IPS-20b (cell line): ENCODE results near the gene C10orf95.

Source experiments
- H3K27ac ChIP-seq: one replicate; pipeline ENCODE4 v1.5.1; 2013; ENCODE audit warnings: low read length
- H3K27me3 ChIP-seq: 2 replicates; pipeline ENCODE4 v1.6.1; 2013; ENCODE audit warnings: mild to moderate bottlenecking, low read length, inconsistent platforms; ENCODE audit not compliant: insufficient read depth
- H3K36me3 ChIP-seq: 2 replicates; pipeline ENCODE4 v1.6.1; 2013; ENCODE audit warnings: low read depth, mild to moderate bottlenecking, inconsistent platforms, low read length, moderate library complexity; ENCODE audit not compliant: insufficient read depth
- H3K4me1 ChIP-seq: 2 replicates; pipeline ENCODE4 v1.6.1; 2013; ENCODE audit warnings: mild to moderate bottlenecking, control low read depth, inconsistent platforms, low read length, moderate library complexity; ENCODE audit not compliant: insufficient read depth
- H3K4me3 ChIP-seq: 2 replicates; pipeline ENCODE4 v1.5.1; 2013; ENCODE audit warnings: mild to moderate bottlenecking, low read length, inconsistent platforms
- H3K9ac ChIP-seq: 2 replicates; pipeline ENCODE4 v1.6.1; 2013; ENCODE audit warnings: low read depth, mild to moderate bottlenecking, inconsistent platforms, low read length, moderate library complexity
- H3K9me3 ChIP-seq: 2 replicates; pipeline ENCODE4 v1.6.1; 2013; ENCODE audit warnings: mild to moderate bottlenecking, low read depth, low read length, inconsistent platforms; ENCODE audit not compliant: insufficient read depth

The C10orf95 gene

DNA sequence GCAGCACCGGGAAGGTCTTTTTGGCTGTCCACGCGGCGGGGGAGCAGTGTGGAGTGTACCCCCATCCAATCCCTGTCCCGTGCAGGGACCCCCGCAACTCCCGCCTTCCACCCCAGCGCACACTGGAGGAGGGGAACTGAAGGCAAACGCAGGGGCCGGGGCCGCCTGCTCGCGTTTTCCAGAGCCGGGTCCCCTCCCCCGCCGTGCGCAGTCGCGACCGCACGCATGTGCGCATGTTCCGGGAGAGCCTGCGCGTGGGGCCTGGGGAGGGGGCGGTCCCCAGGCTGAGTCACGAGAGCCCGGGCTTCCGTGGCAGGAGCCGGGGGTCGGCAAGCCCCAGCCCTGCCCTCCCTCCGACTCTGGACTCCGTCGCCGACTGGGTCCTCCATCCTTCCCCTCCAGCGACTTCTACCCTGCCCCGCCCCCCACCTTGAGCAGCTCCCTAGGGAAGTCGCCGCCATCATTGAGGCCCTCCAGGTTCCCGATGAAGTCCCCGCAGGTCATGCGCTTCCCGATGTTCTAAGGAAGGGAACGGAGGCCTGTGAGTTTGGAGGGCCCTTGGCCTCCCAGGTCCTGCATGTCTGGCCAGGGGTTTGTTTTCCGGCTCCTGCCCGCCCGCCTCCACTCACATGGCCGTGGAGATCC, 40.8 kb downstream of the C10orf95 start:
- Histone ChIP-seq H3K36me3 (no peaks in the 10 kb centered on the region), H3K4me3 (peak overlapping the region; percentile 63), H3K27me3 (peaks cover 79% of the 10 kb centered on the region), H3K9ac (peak overlapping the region; percentile 35; the same call in 1 of the 2 replicates), H3K4me1 (peaks cover 6% of the 10 kb centered on the region), H3K27ac (no peak overlapping the region), H3K9me3 (no peaks in the 10 kb centered on the region)

DNA sequence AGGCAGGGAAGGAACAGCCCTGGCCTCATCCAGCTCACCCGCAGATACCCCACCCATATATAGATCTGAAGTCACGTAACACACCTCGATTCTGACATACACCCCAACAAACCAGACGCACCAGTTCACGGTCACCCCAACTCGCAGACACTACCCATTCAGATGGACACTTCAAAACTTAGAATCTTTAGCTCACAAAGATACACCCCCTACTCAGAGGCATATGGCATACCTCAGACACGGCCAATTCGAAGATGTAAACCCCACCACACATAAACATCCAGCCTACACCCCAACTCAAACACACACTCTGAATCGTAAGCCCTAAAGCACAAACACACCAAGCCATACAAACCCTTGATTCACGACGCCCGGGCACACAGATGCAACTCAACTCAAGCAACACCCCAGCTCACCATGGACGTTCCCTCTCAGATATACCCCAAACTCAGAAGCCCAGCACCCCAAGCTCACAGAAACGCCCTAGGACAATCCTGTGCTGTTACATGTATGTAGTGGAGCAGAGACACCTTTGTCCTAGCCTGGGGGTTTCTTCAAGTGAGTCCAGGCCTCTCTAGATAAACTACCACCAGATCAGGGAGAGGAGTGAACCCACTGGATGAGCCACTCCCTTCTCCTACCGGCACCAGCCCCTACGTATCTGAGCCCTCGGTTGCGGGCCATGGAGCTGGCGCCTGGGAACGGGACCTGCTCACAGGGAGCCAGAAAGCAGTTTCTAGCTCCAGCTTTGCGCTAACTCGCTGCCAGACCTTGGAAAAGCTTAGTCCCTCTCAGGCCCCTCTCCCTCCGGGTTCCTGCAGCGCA, 41.5 kb downstream of the C10orf95 start:
- H3K9ac ChIP-seq = peak overlapping the region; percentile 33; the same call in 1 of the 2 replicates
- peak overlapping the region; percentile 63; the same call in 1 of the 2 replicates for H3K4me3 ChIP-seq
- no peaks in the 10 kb centered on the region for H3K9me3 ChIP-seq
- H3K27ac ChIP-seq = no peak overlapping the region
- peaks cover 76% of the 10 kb centered on the region for H3K27me3 ChIP-seq
- H3K36me3 ChIP-seq = no peaks in the 10 kb centered on the region
- H3K4me1 ChIP-seq = peaks cover 6% of the 10 kb centered on the region

GRCh38 chr10:102408728-102409603, 42.4 kb downstream of the C10orf95 start:
- Histone ChIP-seq H3K27me3 (peaks cover 76% of the 10 kb centered on the region), H3K36me3 (no peaks in the 10 kb centered on the region), H3K9me3 (no peaks in the 10 kb centered on the region), H3K27ac (no peak overlapping the region), H3K4me3 (peak overlapping the region; percentile 66; the same call in 1 of the 2 replicates), H3K4me1 (peaks cover 6% of the 10 kb centered on the region), H3K9ac (no peak overlapping the region)

DNA sequence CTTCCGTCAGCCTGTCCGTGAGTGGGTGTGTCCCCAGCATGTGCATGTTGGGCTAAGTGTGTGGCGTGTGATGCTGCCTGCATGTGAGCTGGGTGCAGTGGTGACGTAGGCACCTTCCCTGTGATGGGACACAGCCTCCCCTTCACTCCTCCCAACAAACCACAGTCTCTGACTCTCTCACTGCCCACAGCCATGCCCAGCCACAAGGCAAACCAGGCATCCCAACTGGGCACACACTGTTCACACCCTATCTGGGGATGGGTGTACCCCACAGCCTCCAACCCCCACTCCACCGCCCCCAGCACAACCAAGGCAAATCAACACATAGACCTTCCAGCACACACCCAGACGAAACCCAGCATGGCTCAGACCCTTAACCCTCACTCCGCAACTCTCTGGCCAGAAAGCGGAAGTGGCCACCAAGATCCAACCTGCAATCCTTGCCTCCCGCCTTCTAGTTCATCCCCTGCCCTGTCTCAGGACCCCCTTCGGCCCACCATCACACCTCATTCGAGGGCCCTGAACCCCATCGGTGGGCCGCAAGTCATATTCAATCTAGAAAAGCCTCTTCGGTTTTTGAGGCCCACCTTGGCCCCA, 43.1 kb downstream of the C10orf95 start:
- Histone ChIP-seq H3K27ac (no peak overlapping the region), H3K36me3 (no peaks in the 10 kb centered on the region), H3K27me3 (peaks cover 72% of the 10 kb centered on the region), H3K4me3 (peak overlapping the region; percentile 66; the same call in 1 of the 2 replicates), H3K4me1 (peaks cover 1% of the 10 kb centered on the region), H3K9me3 (no peaks in the 10 kb centered on the region), H3K9ac (no peak overlapping the region)

- peaks cover 66% of the 10 kb centered on the region for H3K27me3 ChIP-seq
- no peaks in the 10 kb centered on the region for H3K9me3 ChIP-seq
- H3K4me1 ChIP-seq = no peaks in the 10 kb centered on the region; the same call in 1 of the 2 replicates
- H3K9ac ChIP-seq = no peak overlapping the region
- H3K27ac ChIP-seq = no peak overlapping the region
- no peaks in the 10 kb centered on the region for H3K36me3 ChIP-seq
- H3K4me3 ChIP-seq = no peak overlapping the region
These were observed 43.8 kb downstream of the C10orf95 start for GRCh38 chr10:102407425-102408130.

DNA sequence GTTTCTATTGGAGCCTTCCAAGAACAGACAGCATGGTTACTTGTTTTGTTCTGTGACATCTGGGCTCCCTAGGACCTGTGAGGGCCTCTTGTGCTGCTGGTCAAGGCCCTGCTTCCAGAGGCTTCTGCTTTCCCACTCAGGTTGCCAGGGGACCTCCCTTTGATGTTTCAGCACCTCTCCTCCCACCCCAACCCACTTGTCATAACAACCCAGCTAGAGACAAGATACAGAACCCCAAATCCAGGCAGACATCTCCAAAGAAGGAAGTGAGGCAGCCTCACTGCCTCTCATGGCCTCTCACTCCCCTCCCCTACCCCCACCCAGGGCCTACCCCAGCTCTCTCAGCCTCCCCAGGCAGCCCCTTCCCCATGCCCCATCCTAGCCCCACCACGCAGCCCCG, 44.5 kb downstream of the C10orf95 start:
- no peak overlapping the region for H3K9ac ChIP-seq
- H3K4me3 ChIP-seq = no peak overlapping the region
- peaks cover 58% of the 10 kb centered on the region for H3K27me3 ChIP-seq
- H3K27ac ChIP-seq = no peak overlapping the region
- H3K36me3 ChIP-seq = peaks cover under 1% of the 10 kb centered on the region; the same call in 1 of the 2 replicates
- H3K4me1 ChIP-seq = no peaks in the 10 kb centered on the region; the same call in 1 of the 2 replicates
- no peaks in the 10 kb centered on the region for H3K9me3 ChIP-seq

DNA sequence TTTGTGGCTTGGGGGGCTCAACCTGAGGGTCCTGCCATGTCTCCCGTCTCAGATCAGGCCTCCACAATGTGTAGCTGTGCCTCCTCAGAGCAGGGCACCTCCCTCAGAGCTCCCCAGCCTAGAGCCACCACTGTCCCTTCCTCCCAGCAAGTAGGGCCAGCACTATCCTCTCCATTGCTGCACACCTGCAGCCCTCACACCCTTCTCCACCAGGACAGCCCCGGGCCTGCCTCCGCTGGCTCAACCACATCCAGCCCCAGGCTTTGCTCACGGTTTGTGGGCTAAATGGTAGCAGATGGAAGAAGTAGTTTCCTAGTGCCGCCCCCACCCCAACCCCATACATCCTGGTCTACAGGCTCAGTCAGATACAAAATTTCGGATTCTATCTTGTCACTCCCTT, 45.7 kb downstream of the C10orf95 start:
- Histone ChIP-seq H3K9ac (no peak overlapping the region), H3K27ac (no peak overlapping the region), H3K36me3 (peaks cover 11% of the 10 kb centered on the region)

GRCh38 chr10:102405108-102405571, 46.2 kb downstream of the C10orf95 start:
- Histone ChIP-seq H3K9me3 (no peaks in the 10 kb centered on the region), H3K9ac (no peak overlapping the region), H3K4me1 (no peaks in the 10 kb centered on the region; the same call in 1 of the 2 replicates), H3K4me3 (no peak overlapping the region), H3K36me3 (peaks cover 11% of the 10 kb centered on the region), H3K27ac (no peak overlapping the region), H3K27me3 (peaks cover 43% of the 10 kb centered on the region)

More for the DNA sequence above, 45.7 kb downstream of the C10orf95 start:
- Histone ChIP-seq H3K4me1 (no peaks in the 10 kb centered on the region; the same call in 1 of the 2 replicates), H3K9me3 (no peaks in the 10 kb centered on the region), H3K27me3 (peaks cover 46% of the 10 kb centered on the region), H3K4me3 (no peak overlapping the region)

DNA sequence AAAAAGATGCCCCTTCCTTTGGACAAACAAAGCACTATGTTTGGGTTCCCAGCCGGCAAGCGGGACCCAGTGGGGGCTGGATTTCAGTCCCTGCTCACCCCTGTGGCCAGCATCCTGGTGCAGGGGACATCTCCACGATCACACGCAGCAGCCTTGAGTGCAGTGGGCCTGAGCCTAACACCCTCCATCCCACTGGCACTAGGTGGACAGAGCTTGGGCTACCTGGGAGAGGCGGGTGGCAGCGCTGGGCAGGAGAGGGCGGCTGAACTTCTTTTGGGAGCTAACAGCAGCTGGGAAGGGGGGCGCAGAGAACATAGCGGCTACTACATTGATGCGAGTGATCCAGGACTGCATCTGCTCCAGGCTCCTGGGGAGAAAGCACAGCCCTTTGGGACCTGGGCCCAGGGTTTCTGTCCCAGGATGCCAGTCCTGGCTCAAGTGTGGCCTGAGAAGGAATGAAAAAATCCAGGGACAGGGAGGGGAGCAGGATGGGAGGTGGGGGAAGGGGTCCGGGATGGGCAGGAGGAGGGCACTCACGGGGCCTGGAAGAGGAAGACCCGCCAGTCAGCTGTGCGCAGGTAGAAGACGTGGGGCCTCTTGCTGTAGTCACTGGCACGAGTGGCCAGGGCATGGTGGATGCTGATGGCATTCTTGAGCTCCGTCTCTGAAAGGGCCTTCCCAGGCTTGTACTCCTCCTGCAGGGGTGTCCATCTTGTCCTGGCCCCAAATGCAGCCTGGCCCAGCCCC, 46.8 kb downstream of the C10orf95 start:
- H3K27me3 ChIP-seq = peaks cover 43% of the 10 kb centered on the region
- H3K4me1 ChIP-seq = no peaks in the 10 kb centered on the region; the same call in 1 of the 2 replicates
- no peak overlapping the region for H3K27ac ChIP-seq
- no peak overlapping the region for H3K9ac ChIP-seq
- peaks cover 11% of the 10 kb centered on the region for H3K36me3 ChIP-seq
- H3K4me3 ChIP-seq = no peak overlapping the region
- H3K9me3 ChIP-seq = no peaks in the 10 kb centered on the region

DNA sequence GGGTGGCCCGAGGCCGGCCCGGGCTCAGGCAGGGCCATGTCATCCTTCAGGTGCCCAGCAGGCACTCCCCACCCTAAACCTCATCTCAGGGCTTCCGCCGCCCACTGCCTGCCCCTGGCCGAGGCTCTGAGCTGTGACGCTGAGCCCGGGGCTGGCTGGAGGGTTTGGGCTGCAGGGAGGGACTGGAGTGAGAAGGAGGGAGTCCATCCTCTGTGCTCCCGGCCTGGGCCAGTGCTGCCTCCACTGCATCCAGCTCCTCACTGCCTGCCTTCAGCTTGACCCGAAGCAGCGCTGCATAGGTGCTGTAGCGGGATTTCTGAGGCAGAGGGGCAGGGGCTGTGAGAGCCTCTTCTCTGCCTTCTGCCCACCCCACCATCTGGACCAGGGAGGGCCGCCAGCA, 48.2 kb downstream of the C10orf95 start:
- H3K9me3 ChIP-seq = no peaks in the 10 kb centered on the region
- no peaks in the 10 kb centered on the region for H3K4me1 ChIP-seq
- peaks cover 14% of the 10 kb centered on the region for H3K36me3 ChIP-seq
- H3K4me3 ChIP-seq = no peak overlapping the region
- H3K27ac ChIP-seq = no peak overlapping the region
- H3K9ac ChIP-seq = no peak overlapping the region
- H3K27me3 ChIP-seq = peaks cover 30% of the 10 kb centered on the region
